Loucy (cell line): ENCODE data around the gene ZNF429.

Experiments
- H2AFZ ChIP-seq: fragments of 200-600 bp; sonication (generic); 2 replicates; pipeline ENCODE4 v1.6.0; 2016; ENCODE audit warnings: antibody characterized with exemption, mild to moderate bottlenecking, low read length, moderate library complexity
- H3F3A ChIP-seq: fragments of 200-600 bp; 2 replicates; pipeline ENCODE4 v1.6.0; 2016; ENCODE audit warnings: antibody characterized with exemption, low read depth, mild to moderate bottlenecking
- H3K27me3 ChIP-seq: fragments of 200-600 bp; sonication (generic); 2 replicates; pipeline ENCODE4 v1.6.1; 2014; ENCODE audit warnings: low read length, mild to moderate bottlenecking; ENCODE audit not compliant: insufficient read depth, poor library complexity, severe bottlenecking
- H3K36me3 ChIP-seq: fragments of 200-600 bp; sonication (generic); 2 replicates; pipeline ENCODE4 v1.6.1; 2016; ENCODE audit warnings: low read length; ENCODE audit not compliant: insufficient read depth
- H3K4me1 ChIP-seq: fragments of 200-600 bp; sonication (generic); 2 replicates; pipeline ENCODE4 v1.5.1; 2014; ENCODE audit warnings: low read length, mild to moderate bottlenecking; ENCODE audit not compliant: insufficient read depth, poor library complexity, severe bottlenecking
- H3K4me2 ChIP-seq: fragments of 200-600 bp; sonication (generic); 2 replicates; pipeline ENCODE4 v1.6.0; 2014; ENCODE audit warnings: antibody characterized with exemption, low read length, low read depth, mild to moderate bottlenecking; ENCODE audit not compliant: poor library complexity, severe bottlenecking
- H3K4me3 ChIP-seq: fragments of 200-600 bp; sonication (generic); 2 replicates; pipeline ENCODE4 v1.5.1; 2014; ENCODE audit warnings: low read length, mild to moderate bottlenecking, mixed read lengths; ENCODE audit not compliant: poor library complexity, severe bottlenecking
- H3K79me2 ChIP-seq: fragments of 200-600 bp; sonication (generic); 2 replicates; pipeline ENCODE4 v1.6.1; 2014; ENCODE audit warnings: low read length; ENCODE audit not compliant: insufficient read depth
- H3K9ac ChIP-seq: fragments of 200-600 bp; sonication (generic); 2 replicates; pipeline ENCODE4 v1.6.0; 2014; ENCODE audit warnings: mild to moderate bottlenecking, low read depth, low read length, moderate library complexity; ENCODE audit not compliant: poor library complexity, severe bottlenecking
- H3K9me2 ChIP-seq: fragments of 200-600 bp; sonication (generic); replicated peaks from 2 replicates; pipeline ENCODE4 v1.6.1; 2016; ENCODE audit warnings: low read depth, low read length, mixed read lengths
- H3K9me3 ChIP-seq: fragments of 200-600 bp; sonication (generic); 2 replicates; pipeline ENCODE4 v1.6.1; 2014; ENCODE audit warnings: mild to moderate bottlenecking, antibody characterized with exemption, low read length, low read depth; ENCODE audit not compliant: insufficient read depth
- H4K20me1 ChIP-seq: fragments of 200-600 bp; sonication (generic); 2 replicates; pipeline ENCODE4 v1.6.0; 2014; ENCODE audit warnings: antibody characterized with exemption, low read length, mild to moderate bottlenecking; ENCODE audit not compliant: insufficient read depth, poor library complexity, severe bottlenecking
- EZH2phosphoT487 ChIP-seq: fragments of 200-600 bp; IDR thresholded peaks from 2 replicates; pipeline ENCODE4 v1.6.1; 2018; ENCODE audit warnings: antibody characterized with exemption, mild to moderate bottlenecking, moderate library complexity, borderline replicate concordance
- TF ChIP-seq, protein P1 (sequence below): fragments of 200-600 bp; sonication (generic); conservative IDR thresholded peaks from 2 replicates; pipeline ENCODE4 v1.5.1; 2014; ENCODE audit warnings: mild to moderate bottlenecking, antibody characterized with exemption, low read length

Gene ZNF429

DNA sequence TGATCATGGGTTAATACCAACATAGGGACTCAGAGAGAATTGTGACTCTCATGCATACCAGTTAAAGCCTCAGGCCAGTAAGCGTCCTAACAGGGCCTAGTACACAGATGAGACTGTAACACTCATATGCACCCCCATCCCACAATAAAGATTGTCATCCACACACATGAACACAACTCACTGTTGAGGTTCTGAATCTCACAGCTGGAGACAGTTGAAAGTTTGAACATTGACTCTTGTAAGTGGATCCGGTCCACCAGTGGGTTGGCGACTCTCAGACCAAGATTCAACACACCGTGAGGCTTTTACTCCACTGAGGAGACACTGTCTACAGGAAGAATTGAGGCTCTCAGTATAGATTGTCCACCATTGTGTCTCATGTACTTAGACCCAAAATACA is 88.1 kb downstream of the ZNF429 start:
- Histone ChIP-seq H2AFZ (no peak overlapping the region), H3K4me1 (no peaks in the 10 kb centered on the region), H3K4me2 (no peak overlapping the region), H3K9ac (no peak overlapping the region), H3K79me2 (no peaks in the 10 kb centered on the region), H3F3A (no peaks in the 10 kb centered on the region), H3K9me2 (no peaks in the 10 kb centered on the region), H3K9me3 (no peaks in the 10 kb centered on the region), H3K36me3 (no peaks in the 10 kb centered on the region), H4K20me1 (no peaks in the 10 kb centered on the region), H3K4me3 (no peak overlapping the region), H3K27me3 (no peaks in the 10 kb centered on the region)
- TF ChIP-seq, protein P1, sequence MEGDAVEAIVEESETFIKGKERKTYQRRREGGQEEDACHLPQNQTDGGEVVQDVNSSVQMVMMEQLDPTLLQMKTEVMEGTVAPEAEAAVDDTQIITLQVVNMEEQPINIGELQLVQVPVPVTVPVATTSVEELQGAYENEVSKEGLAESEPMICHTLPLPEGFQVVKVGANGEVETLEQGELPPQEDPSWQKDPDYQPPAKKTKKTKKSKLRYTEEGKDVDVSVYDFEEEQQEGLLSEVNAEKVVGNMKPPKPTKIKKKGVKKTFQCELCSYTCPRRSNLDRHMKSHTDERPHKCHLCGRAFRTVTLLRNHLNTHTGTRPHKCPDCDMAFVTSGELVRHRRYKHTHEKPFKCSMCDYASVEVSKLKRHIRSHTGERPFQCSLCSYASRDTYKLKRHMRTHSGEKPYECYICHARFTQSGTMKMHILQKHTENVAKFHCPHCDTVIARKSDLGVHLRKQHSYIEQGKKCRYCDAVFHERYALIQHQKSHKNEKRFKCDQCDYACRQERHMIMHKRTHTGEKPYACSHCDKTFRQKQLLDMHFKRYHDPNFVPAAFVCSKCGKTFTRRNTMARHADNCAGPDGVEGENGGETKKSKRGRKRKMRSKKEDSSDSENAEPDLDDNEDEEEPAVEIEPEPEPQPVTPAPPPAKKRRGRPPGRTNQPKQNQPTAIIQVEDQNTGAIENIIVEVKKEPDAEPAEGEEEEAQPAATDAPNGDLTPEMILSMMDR: no peak

DNA sequence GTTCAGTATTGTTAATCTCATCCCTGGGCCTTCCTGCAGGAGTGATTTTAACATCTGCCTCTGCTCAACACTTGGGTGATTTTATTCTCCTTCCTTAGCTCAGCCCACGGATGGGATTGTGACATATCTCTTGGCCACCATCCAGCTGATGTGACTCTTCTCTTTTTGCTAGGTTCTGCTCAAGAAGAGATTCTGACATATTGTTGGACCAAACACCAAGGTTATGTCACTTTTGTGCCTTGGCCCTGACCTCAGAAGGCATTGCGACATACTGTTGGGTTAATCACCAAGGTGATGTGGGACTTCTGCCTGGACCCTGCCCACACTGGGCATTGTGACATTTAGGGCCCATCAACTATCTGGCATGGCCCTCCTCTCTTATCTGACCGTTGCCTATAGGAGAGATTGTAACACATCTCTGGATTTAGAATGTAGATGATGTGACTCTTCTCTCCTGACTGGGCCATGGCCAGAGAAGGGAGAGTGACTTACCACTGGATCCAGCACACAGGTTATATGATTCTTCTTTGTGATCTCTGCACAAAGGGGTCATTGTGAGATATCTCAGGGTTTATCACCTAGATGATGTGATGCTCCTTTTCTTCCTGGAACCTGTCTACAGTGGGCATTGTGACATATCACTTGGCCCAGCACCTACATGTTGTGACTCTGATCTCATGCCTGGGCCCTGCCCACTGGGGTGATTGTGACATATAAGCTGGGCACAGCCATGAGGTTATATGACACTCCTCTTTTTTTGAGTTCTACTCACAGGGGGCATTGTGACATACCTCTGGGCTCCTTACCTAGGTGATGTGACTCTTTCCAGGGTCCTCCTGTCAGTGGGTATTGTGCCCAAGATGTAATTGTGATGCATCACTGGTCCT is 88.8 kb downstream of the ZNF429 start:
- H3K4me1 ChIP-seq: no peaks in the 10 kb centered on the region
- H3K9me2 ChIP-seq: no peaks in the 10 kb centered on the region
- H3K4me3 ChIP-seq: no peak overlapping the region
- no peaks in the 10 kb centered on the region for H4K20me1 ChIP-seq
- no peak overlapping the region for H3K9ac ChIP-seq
- no peaks in the 10 kb centered on the region for H3K36me3 ChIP-seq
- H3K79me2 ChIP-seq: no peaks in the 10 kb centered on the region
- TF ChIP-seq, protein P1: no peak
- TF ChIP-seq EZH2phosphoT487: no peak
- no peaks in the 10 kb centered on the region for H3K27me3 ChIP-seq
- no peak overlapping the region for H3K4me2 ChIP-seq
- H3F3A ChIP-seq: no peaks in the 10 kb centered on the region
- no peaks in the 10 kb centered on the region for H3K9me3 ChIP-seq
- no peak overlapping the region for H2AFZ ChIP-seq

DNA sequence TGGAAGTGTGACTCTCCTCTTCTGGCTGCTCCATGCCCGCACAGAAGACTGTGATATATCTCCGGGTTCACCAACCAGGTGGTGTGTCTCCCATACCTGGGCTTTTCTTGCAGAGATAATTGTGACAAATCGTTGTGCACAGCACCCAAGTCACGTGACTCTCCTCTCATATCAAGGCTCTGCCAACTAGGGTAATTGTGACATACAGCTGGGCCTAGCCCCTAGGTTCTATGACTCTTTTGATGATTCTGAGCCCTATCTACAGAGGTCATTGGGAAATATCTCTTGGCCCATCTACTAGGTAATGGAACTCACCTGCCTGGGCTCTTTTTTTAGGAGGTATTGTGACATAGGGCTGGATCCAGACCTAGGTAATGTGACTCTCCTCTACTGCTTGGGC is 89.8 kb downstream of the ZNF429 start:
- no peaks in the 10 kb centered on the region for H3K27me3 ChIP-seq
- no peaks in the 10 kb centered on the region for H3F3A ChIP-seq
- TF ChIP-seq EZH2phosphoT487: no peak
- TF ChIP-seq, protein P1: no peak
- no peak overlapping the region for H3K9ac ChIP-seq
- H3K4me1 ChIP-seq: peaks cover 5% of the 10 kb centered on the region
- no peaks in the 10 kb centered on the region for H3K36me3 ChIP-seq
- H3K4me2 ChIP-seq: no peak overlapping the region
- H3K9me2 ChIP-seq: no peaks in the 10 kb centered on the region
- H3K4me3 ChIP-seq: no peak overlapping the region
- no peaks in the 10 kb centered on the region for H3K79me2 ChIP-seq
- H2AFZ ChIP-seq: no peak overlapping the region
- H4K20me1 ChIP-seq: no peaks in the 10 kb centered on the region
- H3K9me3 ChIP-seq: no peaks in the 10 kb centered on the region
